Fibroblast of peridontal ligament (primary cell): ENCODE data around the gene TFPI.

Experiments used
- DNase-seq: peaks from one replicate; pipeline ENCODE4 v3.0.0-alpha.2; 2010; ENCODE audit errors: extremely low read depth

TFPI gene

DNA sequence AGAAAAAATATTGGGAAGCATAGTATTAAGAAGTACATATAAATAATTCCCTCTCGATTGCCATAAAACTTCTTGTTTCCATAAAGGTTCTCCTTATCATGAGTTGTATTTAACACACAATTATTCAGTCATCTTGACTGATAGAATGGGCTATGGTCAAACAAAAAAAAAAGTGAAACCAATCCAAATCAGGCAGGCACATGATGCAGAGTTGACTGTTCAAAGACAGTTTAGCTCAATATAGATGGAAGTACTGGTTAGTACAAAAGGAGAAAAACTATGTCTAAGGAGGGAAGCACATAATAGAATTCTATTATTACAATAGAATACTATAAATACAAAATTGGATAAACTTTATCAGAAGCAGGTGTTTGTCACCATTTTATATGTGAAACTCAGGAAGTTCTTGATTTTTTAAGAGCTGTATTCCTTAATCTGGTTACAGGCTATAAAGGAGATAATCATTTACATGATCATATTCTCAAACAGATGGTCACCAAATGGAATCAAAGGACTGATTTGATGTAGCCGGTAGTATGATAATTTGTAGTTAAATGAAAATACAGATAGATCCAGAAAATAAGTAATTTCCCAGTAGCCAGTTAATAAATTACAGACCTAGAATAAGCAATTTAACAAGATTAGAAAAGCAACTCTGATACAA lies 88.0 kb downstream of the TFPI start:
- no peak for DNase-seq

- DNase-seq = no peak
Observed at GRCh38 chr2:187462839-187463238, 91.4 kb downstream of the TFPI start.

DNA sequence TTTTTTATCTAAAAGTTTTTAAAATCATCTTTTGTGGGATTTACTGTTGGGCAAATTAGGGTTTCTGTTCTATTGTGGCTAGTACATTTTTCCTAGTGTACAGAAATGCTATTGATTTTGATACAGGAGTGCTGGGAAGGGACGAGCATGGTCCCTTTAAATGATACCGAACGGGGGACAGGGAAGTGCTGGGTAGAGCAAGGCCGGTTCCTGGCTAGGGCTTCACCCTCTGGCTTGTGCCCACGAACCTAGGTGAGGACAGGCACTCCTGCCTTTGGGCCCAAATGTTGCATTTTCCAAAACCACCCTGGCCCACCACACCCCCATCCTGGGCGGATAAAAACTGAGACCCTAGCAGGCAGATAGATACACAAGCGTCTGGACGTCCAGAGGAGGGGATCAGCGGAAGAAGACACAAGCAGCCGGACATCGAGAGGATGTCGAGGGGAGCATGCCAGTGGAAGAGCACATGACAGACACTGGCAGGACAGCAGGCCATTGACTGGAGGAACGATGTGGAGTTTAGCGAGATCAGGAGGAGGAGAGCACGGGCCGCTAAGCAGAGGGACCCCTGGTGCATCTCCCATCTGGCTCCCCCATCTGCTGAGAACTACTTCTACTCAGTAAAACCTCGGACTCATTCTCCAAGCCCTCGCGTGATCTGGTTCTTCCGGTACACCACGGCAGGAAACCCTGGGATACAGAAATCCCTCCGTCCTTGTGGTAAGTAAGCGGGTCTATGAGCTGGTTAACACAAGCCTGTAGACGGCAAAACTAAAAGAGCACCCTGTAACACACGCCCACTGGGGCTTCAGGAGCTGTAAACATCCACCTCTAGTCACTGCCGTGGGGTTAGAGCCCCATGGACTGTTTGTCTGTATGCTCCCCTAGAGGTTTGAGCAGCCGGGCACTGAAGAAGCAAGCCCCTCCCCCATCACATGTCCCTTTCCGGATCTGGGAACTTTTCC lies 92.7 kb downstream of the TFPI start:
- DNase-seq = no peak

GRCh38 chr2:187459256-187459655 lies 95.0 kb downstream of the TFPI start:
- no peak for DNase-seq

- peak; percentile 61 for DNase-seq
Observed at GRCh38 chr2:187453078-187453641, 101.1 kb downstream of the TFPI start.

GRCh38 chr2:187451510-187451909 lies 102.7 kb downstream of the TFPI start:
- no peak for DNase-seq

DNA sequence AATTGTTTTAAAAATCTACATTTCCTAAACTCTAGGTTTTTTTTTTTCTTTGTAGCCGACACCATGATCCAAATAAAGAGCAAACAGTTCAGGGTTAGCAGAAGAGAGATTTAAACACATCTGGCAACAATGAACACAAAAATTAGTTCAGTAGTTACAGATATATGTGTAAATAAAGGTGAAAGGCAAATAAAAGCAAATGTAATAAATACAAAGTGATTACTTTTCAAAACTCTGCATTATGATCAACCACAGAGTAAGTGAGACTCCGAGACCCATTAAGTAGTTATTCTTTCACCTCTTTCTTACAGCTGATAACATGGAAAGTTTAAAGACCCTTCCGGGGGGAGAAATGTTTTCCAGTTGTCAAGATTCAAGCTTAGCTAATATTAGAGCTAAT lies 106.9 kb downstream of the TFPI start:
- no peak for DNase-seq

- DNase-seq = no peak
Observed at GRCh38 chr2:187446711-187447110, 107.5 kb downstream of the TFPI start.

GRCh38 chr2:187445051-187445450 lies 109.2 kb downstream of the TFPI start:
- no peak for DNase-seq

DNA sequence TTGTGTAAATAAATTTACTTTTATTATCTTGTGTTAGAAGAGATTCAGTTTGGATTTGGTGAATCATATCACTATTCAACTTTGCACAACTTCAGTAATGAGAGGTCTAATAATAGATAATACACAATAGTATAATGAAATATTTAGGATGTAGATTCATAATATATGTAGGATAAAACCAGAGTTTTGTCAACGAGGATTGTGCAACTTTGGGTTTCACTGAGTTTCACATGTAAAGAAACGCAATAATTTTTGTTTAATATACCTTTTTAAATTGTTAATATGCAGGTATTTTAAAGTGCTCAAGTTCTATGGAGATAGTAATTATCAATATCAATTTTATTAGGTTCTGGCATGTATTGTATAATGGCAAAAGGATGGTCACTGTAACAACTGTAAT lies 111.5 kb downstream of the TFPI start:
- no peak for DNase-seq

GRCh38 chr2:187442378-187442777 lies 111.9 kb downstream of the TFPI start:
- peak; percentile 12 for DNase-seq

DNA sequence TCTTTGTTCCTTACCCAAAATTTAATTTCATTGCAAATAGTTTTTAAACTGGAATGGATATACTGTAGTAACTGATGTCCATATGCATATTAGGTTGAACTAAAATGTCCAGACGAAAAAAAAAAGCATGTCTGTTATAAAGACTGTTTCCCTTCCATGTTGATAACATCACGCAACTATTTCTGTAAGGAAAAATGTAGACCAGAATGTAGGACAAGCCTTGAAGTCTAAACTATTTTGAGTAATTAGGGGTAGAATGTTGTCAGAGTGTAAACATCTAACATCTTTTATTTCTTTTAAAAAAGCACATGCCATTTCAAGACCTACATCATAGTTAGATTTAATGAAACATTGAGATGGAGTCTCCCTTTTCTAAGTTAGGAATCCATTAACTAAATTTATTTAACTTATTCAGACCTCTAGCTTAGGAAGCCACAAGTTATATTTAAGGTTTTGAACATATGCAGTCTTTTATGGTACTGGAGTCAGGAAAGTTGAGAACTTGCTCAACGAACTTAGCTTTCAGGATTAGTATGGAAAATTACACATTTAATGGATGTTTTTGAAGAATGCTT lies 114.0 kb downstream of the TFPI start:
- no peak for DNase-seq

DNA sequence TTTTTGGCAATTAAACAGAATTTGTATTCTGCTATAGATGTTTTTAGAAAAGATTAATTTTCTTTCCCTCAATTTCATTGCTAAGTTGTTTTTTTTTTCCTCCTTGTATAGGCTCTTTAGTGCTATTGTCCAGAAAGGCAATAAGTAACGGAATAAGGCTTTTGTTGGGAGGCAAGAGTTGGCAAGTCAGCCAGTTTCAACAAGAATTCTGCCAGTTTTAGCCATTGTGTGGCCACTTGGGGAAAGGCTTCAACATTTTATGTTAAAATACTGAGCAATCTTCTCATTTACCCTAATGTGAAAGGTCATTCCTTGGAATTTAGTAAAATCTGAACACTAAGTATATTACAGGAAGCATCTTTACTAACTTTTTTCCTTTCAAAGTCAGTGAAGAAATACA lies 115.8 kb downstream of the TFPI start:
- peak; percentile 44 for DNase-seq

- DNase-seq = no peak
Observed at GRCh38 chr2:187435756-187436155, 118.5 kb downstream of the TFPI start.

GRCh38 chr2:187435078-187435477 lies 119.2 kb downstream of the TFPI start:
- DNase-seq = no peak

DNA sequence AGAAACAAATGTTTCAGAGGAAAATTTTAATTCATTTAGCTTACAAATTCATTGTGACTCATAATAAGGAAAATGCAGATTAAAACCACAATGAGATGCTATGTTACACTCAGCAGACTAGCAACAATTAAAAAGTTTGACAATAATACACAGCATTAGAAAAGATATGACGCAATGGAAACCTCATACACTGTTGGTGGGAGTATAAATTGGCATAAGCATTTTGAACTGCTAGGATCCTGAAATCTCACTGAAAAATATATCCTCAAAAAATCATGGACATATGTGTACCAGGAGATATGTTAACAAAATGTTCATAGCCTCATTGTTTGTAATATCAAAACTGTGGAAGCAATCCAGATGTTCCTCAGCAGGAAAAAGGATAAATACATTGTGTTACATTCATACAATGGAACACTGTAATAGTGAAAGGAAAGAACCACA lies 119.9 kb downstream of the TFPI start:
- peak; percentile 67 for DNase-seq

DNA sequence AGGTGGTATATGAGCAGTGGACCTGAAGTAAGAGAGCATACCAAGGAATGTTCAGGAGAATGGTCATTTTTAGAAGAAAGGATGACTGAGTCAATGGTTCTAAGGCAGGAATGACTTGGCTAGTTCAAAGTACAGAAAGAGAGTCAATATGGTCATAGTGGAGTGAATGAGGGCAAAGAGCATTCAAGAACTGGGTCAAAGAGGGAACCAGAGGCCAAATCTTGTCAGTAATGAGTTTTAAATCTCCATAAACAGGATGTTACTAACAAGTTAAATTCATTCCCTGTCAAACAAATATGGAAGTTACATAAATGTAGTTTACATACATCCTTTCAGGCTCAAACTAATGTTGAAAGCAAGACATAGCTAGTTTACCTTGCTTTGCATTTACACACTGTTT lies 122.3 kb downstream of the TFPI start:
- DNase-seq = no peak

GRCh38 chr2:187429989-187430388 lies 124.2 kb downstream of the TFPI start:
- peak; percentile 48 for DNase-seq

- peak; percentile 12 for DNase-seq
Observed at GRCh38 chr2:187424146-187424545, 130.1 kb downstream of the TFPI start.

DNA sequence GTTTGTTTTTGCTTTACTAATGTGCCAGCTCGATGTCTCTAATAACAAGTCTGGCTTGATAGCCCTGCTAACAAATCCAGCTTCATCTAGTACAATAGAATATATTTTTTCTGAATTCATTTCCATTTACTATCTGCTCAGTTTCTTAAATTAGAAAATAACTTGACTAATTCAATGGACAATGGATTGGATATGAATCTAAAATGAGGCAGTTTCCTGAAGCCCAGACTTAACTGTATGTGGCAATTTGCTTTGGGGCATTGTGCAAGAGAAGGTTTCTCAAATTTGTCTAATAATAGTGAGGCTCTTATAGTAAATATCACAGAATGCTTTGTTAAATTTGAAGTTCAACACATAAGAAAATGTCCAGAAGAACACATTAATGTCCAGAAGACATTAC lies 132.0 kb downstream of the TFPI start:
- DNase-seq = no peak

DNA sequence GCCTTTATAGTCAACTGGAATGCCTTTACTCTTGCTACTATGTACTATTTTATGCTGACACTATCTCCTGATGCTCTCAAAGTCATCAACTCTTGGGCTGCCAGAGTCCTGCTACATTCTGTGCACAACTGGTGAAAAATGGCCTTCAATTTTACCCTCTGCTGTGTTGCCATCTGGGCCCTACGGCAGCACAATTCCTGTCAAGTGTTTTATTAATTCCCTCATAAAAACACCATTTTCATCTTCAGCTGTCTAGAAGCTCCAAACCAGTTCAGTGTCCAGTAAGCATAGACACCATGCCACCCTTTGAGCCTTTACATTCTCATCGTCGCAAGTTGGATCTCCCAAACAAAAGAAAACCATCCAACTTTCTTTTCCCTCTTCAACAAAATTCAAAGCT lies 132.7 kb downstream of the TFPI start:
- no peak for DNase-seq

DNA sequence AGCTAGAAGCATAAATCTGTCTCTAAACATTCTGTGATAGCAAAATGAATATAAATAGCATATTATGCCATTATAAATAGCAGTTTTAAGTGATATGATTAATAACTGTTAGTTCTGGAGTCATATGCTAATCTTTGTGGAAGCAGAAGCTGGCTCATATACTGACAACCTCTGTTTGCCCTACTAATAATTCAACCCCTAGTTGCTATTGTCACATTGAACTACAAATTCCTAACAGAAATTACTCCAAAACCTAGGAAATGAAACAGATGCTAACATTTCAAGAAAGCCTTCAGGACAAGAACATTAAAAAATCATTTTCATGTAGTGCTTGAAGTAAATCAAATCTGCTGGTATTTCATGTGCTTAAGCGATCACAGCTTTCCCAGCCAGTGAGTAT lies 134.4 kb downstream of the TFPI start:
- DNase-seq = no peak
